RCC 7860 (cell line): ENCODE measurements around the gene DIPK1B.
A peak's percentile ranks its signal among the peaks of the same experiment; 100 is the strongest.
"Not testable (repeated sequence)": the region's sequence is repeated elsewhere in the genome, so short reads cannot be mapped to it uniquely, and the experiment has no call there.

Experiments
- DNase-seq: peaks from one replicate; pipeline ENCODE4 v3.0.0-alpha.2; 2015; ENCODE audit warnings: low spot score
- FAIRE-seq: peaks from 2 replicates; lab custom pipeline; 2012; peaks lifted over from hg19 to GRCh38; lab: Jason Lieb, UNC

DIPK1B gene

GRCh38 chr9:136748666-136749611 is 36.6 kb downstream of the DIPK1B start:
- no peak for FAIRE-seq
- no peak for DNase-seq

DNA sequence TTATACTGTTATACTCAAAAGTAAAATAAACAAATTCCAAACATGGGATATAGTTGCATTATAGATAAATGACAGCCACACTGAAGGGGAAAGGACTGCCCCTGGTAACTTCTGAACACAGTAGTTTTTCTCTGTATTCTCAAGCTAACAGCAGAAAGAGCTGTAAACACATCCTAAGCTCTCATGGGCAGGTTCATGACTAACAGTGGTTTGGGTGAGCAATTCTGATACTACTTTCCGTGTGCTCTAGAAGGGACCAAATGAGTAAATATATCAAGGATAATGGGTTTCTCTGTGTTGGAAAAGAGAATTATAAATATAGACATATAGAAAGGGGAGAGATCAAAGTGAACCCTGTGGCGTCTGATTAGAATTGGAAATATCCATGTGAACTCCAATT is 38.2 kb downstream of the DIPK1B start:
- no peak for FAIRE-seq

DNA sequence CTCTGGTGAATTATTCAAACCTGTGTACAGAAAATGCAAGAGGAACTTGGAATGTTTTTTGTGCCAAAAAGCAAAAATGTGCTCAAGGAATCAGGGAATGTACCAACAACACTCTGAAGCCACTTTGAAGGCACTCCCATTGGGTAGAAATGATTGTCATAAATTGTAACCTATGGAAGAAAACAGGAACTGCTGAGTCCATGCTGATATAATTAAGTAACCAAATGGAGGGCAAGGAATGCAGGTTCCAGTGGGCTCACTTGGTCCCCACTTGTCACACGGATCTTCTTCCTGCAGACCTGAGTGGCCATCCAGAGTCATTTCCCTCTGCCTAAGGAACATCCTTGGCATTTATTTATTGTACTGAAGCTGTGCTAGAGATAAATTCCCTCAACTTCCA is 38.9 kb downstream of the DIPK1B start:
- FAIRE-seq, result no peak

More for the DNA sequence above, 38.2 kb downstream of the DIPK1B start:
- DNase-seq, result peak; percentile 5

DNA sequence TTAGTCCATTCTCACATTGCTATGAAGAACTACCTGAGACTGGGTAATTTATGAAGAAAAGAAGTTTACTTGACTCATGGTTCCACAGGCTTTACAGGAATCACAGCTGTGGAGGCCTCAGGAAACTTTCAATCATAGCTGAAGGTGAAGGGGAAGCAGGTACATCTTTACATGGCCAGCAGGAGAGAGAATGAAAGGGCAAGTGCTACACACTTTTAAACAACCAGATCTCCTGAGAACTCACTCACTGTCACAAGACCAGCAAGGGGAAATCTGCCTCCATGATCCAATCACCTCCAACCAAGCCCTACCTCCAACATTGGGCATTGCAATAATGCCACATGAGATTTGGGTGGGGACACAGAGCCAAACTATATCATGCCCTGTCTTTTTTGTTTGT is 39.4 kb downstream of the DIPK1B start:
- no peak for DNase-seq
- FAIRE-seq, result no peak

More for the DNA sequence above, 38.9 kb downstream of the DIPK1B start:
- DNase-seq, result no peak

DNA sequence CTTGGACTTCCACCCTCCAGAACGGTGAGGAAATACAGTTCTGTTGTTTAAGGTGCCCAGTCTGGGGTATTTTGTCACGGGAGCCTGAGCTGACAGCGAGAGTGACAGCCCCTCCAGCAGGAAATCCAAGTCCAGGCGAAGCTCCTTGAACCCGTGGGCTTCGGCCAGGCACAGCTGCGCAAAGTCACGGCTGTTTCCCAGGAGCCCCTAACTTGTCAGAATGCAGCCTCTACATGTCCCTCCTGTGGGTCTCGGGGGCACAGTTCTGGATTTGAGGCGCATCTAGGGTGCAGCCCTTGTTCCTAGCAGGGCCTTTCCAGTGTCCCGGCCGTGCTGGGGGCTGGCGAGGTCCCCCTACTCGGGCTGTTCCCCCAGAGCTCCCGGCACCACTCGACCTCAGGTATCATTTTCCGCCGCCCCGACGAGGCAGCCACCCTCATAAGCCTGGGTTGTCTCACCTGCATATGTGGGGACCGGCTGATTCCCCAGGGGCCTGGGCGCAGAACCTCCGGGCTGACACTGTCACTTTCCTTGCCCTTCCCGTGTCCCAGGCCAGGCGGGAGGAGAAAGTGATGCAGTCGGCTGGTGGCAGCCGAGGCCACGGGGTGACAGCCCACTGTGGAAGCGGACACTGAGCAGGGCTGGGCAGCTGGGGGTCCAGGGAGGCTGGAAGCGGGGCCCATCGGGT is 41.1 kb downstream of the DIPK1B start:
- FAIRE-seq (no peak), DNase-seq (no peak)

DNA sequence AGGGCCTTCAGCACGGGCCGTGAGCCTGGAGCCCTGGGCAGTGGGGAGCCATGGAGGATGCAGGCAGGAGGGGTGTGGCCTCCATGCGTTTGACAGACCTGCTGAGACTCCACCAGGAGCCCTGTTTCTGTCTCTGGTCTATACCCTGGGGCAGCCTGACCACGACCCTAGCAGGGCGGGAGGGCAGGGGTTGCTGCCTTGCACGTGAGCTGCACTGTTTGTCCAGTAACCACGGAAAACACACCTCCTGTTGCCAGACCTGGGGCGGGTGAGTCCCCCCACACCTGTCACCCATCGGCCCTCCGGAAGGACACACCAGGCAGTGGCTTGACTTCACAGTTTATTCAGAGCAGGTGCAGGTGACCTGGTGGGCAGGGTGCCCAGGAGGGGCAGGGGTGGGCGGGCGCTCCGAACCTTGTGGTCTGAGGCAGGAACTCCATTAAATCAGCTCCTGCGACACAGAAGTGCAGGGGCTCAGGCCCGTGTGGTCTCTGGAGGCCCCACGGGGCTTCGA is 41.7 kb downstream of the DIPK1B start:
- no peak for DNase-seq
- no peak for FAIRE-seq

DNA sequence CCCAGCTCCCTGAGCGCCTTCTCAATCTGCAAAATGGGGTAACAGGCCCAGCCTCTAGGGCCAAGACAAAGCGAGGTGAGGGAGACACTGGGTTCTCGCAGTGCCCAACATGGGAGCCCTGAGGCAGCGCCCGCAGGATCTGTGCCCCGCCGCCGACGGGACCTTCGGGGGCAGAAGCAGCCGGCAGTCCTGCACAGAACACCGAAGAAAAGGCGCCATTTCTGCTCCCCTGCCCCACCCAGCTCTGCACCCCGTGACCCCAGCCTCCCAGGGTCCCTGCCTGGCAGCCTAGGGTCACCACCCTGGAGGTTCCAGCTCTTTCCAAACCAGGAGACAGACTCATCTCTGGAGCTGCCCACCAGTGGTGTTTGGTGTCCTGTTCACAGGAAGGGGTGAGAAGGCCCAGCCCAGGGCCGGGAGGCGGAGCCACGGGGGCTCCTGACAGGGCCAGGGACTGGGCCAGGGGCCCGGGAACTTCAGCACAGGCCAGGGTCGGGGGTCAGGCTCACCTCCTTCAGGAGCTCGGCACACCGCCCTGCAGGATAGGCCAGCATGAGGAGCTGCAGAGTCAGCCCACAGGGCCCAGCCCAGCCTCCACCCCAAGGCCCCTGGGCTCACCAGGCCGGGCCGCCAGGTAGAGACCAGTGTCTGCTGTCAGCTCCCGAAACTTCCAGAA is 42.4 kb downstream of the DIPK1B start:
- FAIRE-seq (no peak), DNase-seq (no peak)

- not testable (repeated sequence) for DNase-seq, FAIRE-seq
Measured at GRCh38 chr9:136755302-136756133, 43.1 kb downstream of the DIPK1B start.

DNA sequence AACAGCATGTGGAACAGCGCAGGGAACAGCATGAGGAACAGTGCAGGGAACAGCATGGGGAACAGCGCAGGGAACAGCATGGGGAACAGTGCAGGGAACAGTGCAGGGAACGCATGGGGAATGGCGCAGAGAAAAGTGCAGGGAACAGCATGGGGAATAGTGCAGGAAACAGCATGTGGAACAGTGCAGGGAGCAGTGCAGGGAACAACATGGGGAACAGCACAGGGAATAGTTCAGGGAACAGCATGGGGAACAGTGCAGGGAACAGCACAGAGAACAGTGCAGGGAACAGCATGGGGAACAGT is 43.7 kb downstream of the DIPK1B start:
- DNase-seq (no peak), FAIRE-seq (no peak)

GRCh38 chr9:136756836-136757235 is 44.5 kb downstream of the DIPK1B start:
- DNase-seq (no peak), FAIRE-seq (no peak)

DNA sequence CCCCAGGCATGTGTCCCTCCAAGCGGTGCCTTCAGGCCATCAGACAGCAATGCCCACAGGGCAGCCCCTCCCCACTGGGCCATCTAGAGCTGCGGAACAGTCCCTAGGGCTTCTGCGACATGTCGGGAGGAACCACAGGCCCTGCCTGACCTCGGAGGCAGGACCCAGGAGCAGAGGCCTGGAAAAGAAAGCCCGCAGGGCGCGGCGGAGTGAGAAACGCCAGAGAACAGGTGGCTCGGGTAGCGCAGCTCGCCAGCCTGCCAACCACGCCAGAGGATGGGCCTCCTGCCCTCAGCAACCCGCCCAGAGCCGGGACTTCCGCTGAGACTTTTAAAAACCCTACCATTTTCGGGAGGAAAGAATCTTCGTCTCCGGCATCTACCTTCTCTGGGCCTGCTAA is 45.0 kb downstream of the DIPK1B start:
- FAIRE-seq (no peak), DNase-seq (no peak)

- no peak for FAIRE-seq
- no peak for DNase-seq
Measured at GRCh38 chr9:136757751-136758140, 45.4 kb downstream of the DIPK1B start.

GRCh38 chr9:136759001-136759400 is 46.6 kb downstream of the DIPK1B start:
- FAIRE-seq, result no peak
- no peak for DNase-seq

DNA sequence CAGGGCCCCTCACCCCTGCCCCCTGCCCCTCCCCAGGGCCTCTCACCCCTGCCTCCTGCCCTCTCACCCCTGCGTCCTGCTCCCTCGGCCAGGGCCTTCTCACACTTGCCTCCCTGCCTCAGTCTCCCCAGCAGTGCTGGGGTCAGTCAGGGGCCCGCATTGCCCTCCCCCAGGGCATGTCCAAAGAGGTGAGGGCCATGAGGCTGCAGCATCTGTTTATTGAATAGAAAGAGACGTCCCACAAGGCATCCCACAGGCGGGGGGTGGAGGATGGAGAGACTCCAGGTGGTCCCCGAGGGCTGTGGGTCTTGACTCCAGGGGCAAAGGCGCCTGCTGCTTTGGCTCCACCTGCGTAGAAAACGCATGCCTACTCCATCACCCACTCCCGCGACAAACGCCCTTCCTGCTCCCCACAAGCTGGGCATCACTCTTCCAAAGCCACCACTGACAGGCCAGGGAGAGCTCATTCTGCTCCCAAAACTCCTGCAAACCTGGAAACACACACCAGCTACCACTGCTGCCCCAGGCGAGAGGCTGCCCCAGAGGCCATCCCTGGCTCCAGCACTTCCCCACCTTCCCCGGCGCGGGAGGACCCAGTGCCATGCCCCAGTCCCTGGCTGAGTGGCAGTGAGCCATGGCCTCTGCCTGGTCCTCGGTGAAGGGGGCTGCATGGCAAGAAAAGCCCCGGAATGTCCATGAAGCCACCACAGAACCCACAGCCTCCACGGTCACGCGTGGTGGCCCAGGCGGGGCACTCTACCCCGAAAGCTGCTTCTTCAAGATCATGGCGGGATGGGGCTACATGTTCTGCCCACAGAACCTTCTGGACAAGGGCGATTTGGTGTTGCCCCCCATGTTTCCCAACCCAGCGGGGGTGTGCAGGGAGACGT is 47.3 kb downstream of the DIPK1B start:
- DNase-seq (no peak), FAIRE-seq (no peak)

GRCh38 chr9:136760424-136760823 is 48.1 kb downstream of the DIPK1B start:
- FAIRE-seq (no peak), DNase-seq (no peak)

DNA sequence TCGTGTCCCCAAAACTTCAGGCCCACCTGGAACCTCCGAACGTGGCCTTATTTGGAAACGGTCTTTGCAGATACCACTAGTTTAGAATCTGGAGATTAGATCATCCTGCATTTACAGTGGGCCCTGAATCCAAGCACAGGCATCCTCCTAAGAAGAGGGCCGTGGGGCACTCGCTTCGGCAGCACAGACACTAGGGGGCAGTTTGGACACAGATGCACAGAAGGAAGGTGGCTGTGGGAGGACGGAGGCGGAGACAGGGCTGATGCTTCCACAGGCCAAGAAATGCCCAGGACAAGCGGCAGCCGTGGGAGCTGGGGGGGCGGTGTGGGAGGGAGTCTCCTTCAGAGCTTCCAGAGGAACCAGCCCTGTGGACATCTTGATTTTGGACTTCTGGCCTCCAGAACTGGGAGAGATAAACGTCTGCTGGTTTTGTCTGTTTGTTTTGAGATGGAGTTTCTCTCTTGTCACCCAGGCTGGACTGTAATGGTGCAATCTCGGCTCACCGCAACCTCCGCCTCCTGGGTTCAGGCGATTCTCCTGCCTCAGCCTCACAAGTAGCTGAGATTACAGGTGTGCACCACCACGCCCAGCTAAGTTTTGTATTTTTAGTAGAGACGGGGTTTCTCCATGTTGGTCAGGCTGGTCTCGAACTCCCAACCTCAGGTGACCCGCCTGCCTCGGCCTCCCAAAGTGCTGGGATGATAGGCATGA is 48.6 kb downstream of the DIPK1B start:
- FAIRE-seq (peak; percentile 83), DNase-seq (peak; percentile 76)

DNA sequence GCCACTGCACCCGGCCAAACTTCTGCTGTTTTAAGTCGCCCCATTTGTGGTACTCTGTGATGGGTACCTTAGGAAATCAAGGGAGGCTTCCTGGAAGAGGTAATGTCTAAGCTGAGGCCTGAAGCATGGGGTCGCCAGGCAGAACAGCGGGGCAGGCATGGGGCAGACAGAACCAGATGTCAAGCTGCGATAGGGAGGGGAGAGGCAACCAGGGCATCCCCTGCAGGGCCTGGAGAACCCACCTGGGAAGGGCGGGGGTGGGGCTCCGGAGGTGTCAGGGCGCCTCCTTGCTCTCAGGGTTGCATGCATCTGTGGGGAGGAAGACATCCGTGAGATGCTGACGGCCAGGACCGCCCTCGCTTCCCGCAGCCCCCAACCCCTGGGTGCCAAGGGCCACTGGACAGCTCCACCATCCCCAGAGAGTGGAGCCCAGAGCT is 49.2 kb downstream of the DIPK1B start:
- FAIRE-seq, result no peak
- no peak for DNase-seq

DNA sequence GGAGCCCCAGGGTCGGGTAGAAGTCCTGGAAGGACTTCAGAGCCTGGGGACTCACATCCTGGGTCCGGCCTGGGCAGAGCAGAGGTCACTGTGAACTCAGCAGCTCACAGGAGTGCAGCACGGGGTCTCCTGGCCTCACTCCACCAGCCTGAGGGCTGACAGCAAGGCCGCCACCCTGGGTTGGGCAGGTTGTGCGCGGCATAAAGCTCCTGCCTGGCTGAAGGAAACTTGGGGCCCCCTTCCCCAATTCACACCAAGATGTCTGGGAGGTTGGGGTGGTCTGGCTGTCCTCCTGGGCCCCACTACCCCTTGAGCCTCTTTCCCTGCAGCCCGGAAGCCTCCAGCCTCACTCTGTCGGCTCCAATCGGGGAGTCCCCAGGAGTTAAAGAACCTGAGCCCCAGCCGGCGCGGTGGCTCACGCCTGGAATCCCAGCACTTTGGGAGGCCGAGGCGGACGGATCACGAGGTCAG is 49.9 kb downstream of the DIPK1B start:
- no peak for FAIRE-seq
- DNase-seq, result no peak
